Activated CD8-positive, alpha-beta memory T cell treated with anti-CD3 and anti-CD28 coated beads, Interleukin-2, amount 50 U/mL, for 1 hour (primary cell): ENCODE measurements around the gene SP100.
"Not testable (repeated sequence)": the region's sequence is repeated elsewhere in the genome, so short reads cannot be mapped to it uniquely, and the experiment has no call there.

Experiments used
- DNase-seq: peaks from one replicate; pipeline ENCODE4 v3.0.0-alpha.2; 2020; ENCODE audit errors: extremely low read depth

SP100 gene

DNA sequence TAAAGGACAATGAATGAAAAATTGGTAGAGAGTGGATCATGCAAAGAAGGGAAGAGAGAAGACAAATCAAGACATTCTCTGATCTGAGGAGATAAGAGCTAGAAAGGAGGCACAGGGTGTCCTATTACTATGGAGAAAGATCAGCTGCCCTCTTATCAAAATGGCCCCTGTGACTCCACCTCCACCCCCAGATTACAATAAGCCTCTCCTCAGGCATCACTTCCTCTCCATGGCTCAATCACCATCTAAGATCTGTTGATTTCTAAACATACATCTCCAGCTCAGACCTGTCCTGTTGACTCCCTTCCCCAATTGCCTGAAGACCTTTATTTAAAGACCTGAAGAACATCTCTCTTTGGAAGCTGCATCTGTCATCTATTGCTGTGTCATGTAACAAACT lies 43.2 kb downstream of the SP100 start:
- no peak for DNase-seq

DNA sequence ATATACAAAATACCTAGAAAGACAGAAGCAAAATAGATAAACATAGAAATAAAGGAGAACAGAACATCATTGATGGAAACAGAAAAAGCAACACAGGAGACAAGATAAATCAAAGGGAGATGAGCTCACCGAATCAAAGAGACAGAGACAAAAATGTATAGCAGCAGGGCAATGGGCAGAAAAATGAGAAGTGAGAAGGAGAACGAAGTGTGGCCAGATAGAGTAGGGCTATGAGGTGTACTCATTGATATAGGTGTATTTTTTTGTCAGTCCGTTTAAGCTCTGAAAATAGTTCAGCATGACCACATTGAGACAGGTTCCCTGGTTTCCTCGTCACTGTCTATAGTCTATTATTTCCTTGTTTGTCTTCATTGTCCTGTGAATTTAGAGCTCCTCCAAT lies 55.1 kb downstream of the SP100 start:
- DNase-seq: no peak

DNA sequence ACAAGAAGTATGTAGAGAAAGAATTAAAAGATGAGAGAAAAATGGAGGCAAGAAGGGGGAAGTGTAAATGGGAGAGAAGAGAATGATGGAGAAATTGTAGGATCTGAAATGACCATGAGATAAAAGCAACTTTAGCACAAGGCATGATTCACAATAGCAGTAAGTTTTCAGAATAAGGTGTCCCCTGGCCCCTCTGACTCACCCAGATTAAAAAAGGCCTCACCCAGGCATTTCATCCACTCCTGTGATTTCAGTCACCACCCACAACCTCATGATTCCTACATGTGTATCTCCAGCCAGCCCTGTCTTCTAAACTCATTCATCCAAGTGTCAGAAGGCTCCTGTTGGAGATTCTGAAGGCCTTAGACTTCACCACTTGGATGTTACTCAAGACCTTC lies 56.6 kb downstream of the SP100 start:
- DNase-seq: no peak

DNA sequence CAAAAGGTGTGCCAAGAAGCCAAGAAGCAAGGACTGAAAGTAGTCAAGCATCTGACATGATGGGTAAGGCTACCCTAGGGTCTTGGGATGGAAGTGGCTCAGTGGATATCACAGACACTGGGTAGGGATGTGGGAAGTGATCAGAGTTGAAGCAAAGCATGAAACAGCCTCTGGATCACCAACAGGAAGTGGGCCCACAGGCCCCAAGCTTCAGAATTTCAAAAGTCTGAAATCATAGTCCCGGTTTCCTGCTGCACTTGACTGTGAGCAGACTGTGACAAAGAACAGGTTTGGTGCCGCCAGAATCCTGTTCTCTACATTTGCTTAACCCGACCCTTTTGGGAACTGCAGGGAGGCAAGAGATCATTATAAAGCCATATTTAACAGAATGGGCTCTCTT lies 57.4 kb downstream of the SP100 start:
- DNase-seq: no peak

GRCh38 chr2:230475143-230475542 lies 59.1 kb downstream of the SP100 start:
- DNase-seq: no peak

- DNase-seq: no peak
Observed at GRCh38 chr2:230485801-230486341, 69.9 kb downstream of the SP100 start.

DNA sequence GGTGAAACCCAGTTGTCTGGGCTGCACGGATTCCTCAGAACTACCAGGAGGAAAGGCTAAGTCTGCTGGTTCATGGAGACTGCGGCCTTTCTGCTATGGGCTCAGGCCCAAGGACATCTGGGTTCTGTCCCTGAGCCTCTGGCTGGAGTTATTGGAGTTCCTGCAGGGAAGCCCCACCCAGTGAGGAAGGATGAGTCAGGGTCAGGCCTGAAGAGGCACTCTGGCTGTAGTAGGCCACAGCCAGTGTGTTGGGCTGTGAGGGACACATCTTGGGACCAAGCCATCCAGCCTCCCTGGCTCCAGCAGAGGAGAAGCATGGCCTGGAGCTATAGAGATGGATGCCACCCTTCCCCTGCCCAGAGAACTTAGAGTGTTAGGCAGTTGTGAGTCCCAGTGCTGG lies 75.2 kb downstream of the SP100 start:
- DNase-seq: not testable (repeated sequence)

GRCh38 chr2:230492107-230492506 lies 76.1 kb downstream of the SP100 start:
- no peak for DNase-seq

GRCh38 chr2:230494980-230495379 lies 79.0 kb downstream of the SP100 start:
- no peak for DNase-seq

- DNase-seq: no peak
Observed at GRCh38 chr2:230496891-230497290, 80.9 kb downstream of the SP100 start.

DNA sequence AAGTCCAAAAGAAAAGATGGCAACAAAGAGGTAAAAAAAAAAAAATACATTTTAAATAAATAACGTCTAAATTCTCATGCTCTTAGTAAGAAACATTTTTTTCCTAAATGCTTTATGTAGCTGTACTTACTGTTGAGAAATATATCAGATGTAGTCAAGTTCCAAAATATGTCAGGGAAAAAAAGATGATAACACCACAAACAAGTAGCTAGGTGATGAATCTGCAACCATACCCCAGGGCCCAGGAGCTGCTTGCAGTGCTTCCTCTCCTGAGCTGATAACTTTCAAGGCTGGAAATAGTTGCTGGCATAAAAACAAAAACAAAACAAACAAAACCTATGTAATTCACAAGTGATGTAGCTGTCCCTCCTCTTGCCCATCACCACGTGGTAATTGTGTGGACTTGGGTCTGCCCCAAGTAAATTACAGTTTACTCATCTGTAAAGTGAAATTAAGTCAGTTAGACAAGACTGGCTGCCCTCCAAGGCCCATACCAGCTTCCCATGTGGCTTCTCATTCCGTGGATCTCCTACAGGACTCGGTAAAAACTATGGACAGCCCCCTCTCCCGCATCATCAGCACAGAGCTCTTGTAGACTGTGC lies 82.6 kb downstream of the SP100 start:
- no peak for DNase-seq

GRCh38 chr2:230502593-230502992 lies 86.6 kb downstream of the SP100 start:
- no peak for DNase-seq

DNA sequence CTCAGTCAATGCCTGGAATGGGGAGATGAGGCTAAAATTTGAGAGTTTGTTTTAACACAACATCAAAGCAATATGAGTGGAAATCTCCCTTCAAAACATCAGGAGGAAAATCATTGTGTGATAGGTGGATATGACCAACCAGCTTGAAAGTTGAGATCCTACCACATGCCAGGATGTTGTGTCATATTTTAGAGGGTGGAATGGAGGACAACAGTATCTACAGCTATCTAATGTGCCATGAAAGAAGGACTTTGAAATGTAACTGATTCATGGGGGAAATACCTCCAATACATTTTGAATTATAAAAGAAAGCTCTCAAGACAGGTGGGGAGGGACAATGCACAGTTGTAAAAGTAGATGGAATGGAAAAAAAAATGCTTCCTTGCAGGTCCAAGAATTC lies 87.8 kb downstream of the SP100 start:
- no peak for DNase-seq

DNA sequence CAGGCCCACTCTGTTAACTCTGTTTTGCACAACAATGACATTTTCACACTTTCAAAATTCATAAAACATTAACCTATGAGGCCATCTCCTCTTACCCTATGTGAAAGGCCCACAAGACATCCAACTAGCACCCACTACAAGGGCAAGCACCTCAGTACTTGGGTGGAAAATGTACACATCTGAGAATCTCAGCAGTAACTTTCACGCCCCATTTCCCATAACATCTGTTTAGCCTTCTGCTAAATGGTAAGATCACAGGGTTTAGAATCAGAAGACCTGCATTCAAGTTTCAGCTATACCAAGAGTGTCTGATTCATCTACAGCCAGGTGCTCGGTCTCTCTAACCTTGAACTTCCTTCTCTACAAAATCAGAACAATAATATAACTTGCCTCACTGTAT lies 89.2 kb downstream of the SP100 start:
- no peak for DNase-seq

- no peak for DNase-seq
Observed at GRCh38 chr2:230512955-230513748, 97.2 kb downstream of the SP100 start.

- no peak for DNase-seq
Observed at GRCh38 chr2:230520061-230520874, 104.3 kb downstream of the SP100 start.

GRCh38 chr2:230520875-230521155 lies 104.8 kb downstream of the SP100 start:
- no peak for DNase-seq

DNA sequence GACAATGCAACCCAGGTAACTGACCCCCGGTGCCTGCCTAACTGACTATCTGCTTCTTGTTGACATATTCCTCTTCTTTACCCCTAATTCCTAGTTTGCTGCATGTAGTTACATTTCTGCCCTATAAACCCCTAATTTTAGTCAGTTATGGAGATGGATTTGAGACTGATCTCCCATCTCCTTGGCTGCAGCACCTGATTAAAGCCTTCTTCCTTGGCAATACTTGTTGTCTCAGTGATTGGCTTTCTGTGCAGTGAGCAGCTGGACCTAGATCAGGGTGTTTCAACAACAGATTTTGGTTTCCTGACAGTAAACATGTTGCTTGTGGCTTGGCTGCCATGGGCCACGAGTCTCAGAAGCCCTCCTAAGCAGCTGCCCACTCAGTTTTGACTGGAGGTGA lies 105.4 kb downstream of the SP100 start:
- no peak for DNase-seq

DNA sequence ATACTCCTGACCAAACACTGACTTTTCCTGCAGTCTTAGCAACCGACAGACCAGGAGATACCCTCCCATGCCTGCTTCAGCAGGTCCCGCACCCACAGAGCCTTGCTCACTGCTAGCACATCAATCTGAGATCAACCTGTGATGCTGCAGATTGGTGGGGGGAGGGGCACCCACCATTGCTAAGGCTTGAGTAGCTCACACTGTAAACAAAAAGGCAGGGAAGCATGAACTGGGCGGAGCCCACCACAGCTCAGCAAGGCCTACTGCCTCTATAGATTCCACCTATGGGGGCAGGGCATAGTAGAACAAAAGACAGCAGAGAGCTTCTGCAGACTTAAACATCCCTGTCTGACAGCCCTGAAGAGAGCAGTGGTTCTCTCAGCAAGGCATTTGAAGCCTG lies 109.7 kb downstream of the SP100 start:
- DNase-seq: no peak

DNA sequence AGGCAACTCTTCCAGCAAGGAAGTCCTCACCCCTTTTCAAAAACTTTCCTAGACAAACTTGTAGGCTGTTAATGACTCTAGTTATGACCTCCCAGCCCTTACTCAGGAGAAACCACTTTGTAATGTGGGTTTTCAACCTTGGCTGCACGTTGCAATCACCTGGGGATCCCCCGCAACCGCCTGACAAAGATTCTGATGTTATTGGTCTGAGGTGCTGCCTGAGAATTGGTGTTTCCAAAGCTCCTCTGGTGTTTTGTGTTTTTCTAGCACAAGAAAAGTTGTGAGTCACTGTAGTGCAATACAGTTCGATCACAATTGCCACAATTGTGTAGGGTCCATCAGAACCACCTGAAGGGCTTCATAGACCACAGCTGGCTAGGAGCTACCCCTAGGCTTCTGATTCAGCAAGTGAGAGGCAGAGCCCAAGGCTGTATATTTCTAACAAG lies 121.6 kb downstream of the SP100 start:
- no peak for DNase-seq

- no peak for DNase-seq
Observed at GRCh38 chr2:230540332-230540731, 124.3 kb downstream of the SP100 start.

DNA sequence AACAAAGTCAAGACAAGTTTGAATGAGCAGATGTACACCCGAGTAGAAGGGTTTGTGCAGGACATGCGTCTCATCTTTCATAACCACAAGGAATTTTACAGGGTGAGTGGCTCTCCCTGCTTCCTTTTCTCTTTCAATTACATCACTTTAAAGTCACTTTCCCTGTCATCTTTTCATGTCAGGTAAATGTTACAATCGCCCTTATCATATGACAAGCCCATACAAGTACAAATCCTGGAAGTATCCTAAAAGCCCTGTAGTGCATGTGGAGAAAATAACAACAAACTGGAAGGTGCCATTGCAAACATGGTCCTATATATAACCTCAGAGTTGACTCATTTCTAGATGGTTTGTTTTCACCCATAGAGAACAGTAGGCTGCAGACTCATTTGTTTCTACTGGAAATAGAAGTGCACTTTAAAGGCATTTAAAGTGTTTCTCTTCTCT lies 126.0 kb downstream of the SP100 start:
- no peak for DNase-seq

GRCh38 chr2:230542751-230543150 lies 126.8 kb downstream of the SP100 start:
- DNase-seq: no peak
